ENCODE measurements around the gene TGOLN2.

Gene TGOLN2

GRCh38 chr2:85269959-85270358 is 57.8 kb downstream of the TGOLN2 start:
- TF ChIP-seq CTCF (IDR thresholded peaks at IDR 0.05; ENCODE audit: insufficient read depth, low read length) = no peak
- no peak for TF ChIP-seq POLR2AphosphoS5 (IDR thresholded peaks at IDR 0.05; ENCODE audit: low read depth)
- no peak for TF ChIP-seq REST (IDR thresholded peaks at IDR 0.05; ENCODE audit: insufficient replicate concordance, low read depth)
- TF ChIP-seq GABPA (IDR thresholded peaks at IDR 0.05; ENCODE audit: low read depth) = no peak
- TF ChIP-seq SPI1 (IDR thresholded peaks at IDR 0.05; ENCODE audit: borderline replicate concordance, low read depth) = no peak
- peaks cover 11% of the 10 kb centered on the region for H3K27me3 ChIP-seq (ENCODE audit: insufficient read depth, poor library complexity, severe bottlenecking)
- H3K27ac ChIP-seq (replicated peaks) = no peak overlapping the region
- no peak overlapping the region for H3K4me3 ChIP-seq (replicated peaks; ENCODE audit: insufficient read depth, low read length)
- DNase-seq (ENCODE audit: low read depth in 1 of 2, low spot score in 1 of 2) = no peak

Measured in HL-60 (cell line).